Memory B cell (primary cell): ENCODE results near the gene DGKH.
"Not testable (repeated sequence)": the region's sequence is repeated elsewhere in the genome, so short reads cannot be mapped to it uniquely, and the experiment has no call there.

ENCODE experiments used
- ATAC-seq: fragments of 150-1000 bp; cut with Tn5 transposase; 2 replicates; pipeline ENCODE4 v1.10.0; 2021; ENCODE audit warnings: low read depth, mild to moderate bottlenecking, moderate library complexity
- DNase-seq, 2 donors: peaks; one replicate each; pipeline ENCODE4 v3.0.0; 2022; ENCODE audit warnings: low spot score in 2 of 2
- H3K27ac Mint-ChIP-seq: one replicate; pipeline ENCODE4 v1.8.0; 2022; ENCODE audit warnings: mild to moderate bottlenecking, moderate library complexity, mixed read lengths
- H3K27me3 Mint-ChIP-seq: one replicate; pipeline ENCODE4 v1.8.0; 2022; ENCODE audit warnings: mixed read lengths
- H3K36me3 Mint-ChIP-seq: one replicate; pipeline ENCODE4 v1.8.0; 2022; ENCODE audit warnings: mild to moderate bottlenecking, mixed read lengths
- H3K4me1 Mint-ChIP-seq: one replicate; pipeline ENCODE4 v1.8.0; 2022; ENCODE audit warnings: mixed read lengths
- H3K4me3 Mint-ChIP-seq: one replicate; pipeline ENCODE4 v1.8.0; 2022; ENCODE audit warnings: mild to moderate bottlenecking, moderate library complexity, mixed read lengths
- H3K9me3 Mint-ChIP-seq: one replicate; pipeline ENCODE4 v1.8.0; 2022; ENCODE audit warnings: mixed read lengths

DGKH gene

DNA sequence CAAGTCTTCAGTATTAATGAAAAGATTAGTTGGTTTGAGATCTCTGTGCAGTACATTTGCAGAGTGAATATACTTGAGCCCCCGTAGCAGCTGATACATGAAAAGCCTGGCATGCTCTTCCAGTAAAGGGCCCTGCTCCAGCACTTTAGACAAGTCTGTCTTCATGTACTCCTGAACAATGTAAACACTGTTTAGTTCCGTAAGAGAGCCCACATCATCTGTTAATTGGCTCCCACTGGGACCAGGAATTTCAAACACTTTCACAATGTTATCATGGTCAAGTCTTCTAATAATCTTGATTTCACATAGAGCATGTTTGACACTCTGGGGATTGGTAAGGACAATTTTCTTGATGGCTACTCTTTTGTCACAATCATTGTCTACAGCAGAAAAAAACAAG, 22.2 kb downstream of the DGKH start:
- not testable (repeated sequence) for ATAC-seq, H3K4me1 Mint-ChIP-seq, H3K27me3 Mint-ChIP-seq, DNase-seq, H3K36me3 Mint-ChIP-seq, H3K4me3 Mint-ChIP-seq, H3K9me3 Mint-ChIP-seq, H3K27ac Mint-ChIP-seq

DNA sequence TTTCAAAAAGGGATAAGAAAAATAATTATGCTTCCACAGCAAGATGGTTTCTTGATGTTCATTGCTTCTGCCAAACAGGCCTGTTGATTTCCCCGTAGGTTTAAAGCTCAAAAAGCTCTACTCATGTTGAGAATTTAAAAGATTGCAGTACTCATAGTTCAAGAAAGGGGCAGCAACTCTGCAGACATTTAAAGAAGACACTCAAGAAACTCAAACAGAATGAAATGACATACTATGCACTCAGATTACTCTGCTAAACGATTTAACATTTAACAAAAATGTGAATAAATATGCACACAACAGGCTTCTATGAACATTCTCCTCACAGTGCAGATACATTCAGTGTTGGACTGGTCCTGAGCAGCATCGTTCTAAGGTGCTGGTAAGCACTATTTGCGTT, 22.7 kb downstream of the DGKH start:
- not testable (repeated sequence) for H3K4me1 Mint-ChIP-seq, ATAC-seq, H3K27me3 Mint-ChIP-seq, H3K9me3 Mint-ChIP-seq, H3K27ac Mint-ChIP-seq, H3K4me3 Mint-ChIP-seq, DNase-seq, H3K36me3 Mint-ChIP-seq

DNA sequence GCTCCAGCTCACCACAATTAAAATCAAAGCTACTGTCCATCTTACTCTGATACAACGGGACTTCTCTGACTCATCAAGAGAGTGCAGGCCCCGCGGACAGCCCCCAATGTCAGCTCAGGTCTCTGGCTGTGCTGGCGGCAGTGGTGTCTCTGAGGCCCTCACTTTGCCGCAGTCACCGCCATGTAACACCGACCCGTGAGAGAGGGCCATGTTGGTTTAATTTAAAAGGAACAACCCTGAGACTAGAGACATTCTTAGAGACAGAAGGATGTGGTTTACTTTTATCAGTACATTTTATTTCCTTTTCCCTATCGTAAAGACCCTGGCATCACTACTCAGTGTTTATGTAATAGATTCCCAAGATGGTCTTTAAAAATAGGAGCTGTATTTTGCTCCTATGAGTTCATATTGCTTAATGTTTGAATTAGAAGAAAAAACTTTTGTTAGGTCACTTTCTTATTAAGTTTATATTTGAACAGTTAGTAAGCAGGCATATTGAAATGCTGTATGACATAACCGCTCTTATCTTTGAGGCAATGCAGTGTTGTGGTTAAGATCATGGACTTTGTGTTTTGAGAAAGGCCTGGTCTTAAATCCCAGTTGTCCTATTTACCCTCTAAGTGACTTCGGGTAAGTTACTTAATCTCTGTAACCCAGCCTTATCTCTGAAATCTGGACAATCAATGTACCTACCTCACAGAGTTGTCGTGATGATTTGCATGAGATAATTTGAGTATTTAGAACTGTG, 23.4 kb downstream of the DGKH start:
- no peaks in the 10 kb centered on the region for H3K27me3 Mint-ChIP-seq
- H3K4me1 Mint-ChIP-seq: no peaks in the 10 kb centered on the region
- no peaks in the 10 kb centered on the region for H3K9me3 Mint-ChIP-seq
- no peak overlapping the region for H3K27ac Mint-ChIP-seq
- ATAC-seq (no peak), DNase-seq (no peak)
- H3K4me3 Mint-ChIP-seq: no peak overlapping the region
- H3K36me3 Mint-ChIP-seq: no peaks in the 10 kb centered on the region

DNA sequence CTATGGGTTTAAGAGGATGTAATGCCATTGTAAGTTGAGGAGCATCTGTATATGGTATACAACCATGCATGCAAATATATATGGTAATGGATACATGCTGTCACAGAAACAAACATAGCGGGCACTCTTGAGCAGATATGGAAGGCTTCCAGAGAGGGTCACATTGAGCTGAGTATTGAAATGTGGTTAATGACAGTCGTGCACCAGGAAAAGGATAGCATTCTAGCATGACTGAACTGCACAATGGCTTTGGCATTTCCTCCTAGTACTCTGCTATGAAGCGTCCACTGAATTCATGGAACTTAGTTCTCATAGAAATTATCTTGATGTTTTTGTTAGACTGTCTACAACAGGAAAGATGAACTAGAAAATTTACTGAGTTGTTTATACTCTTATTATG, 25.2 kb downstream of the DGKH start:
- H3K9me3 Mint-ChIP-seq: no peaks in the 10 kb centered on the region
- H3K4me1 Mint-ChIP-seq: no peaks in the 10 kb centered on the region
- H3K27me3 Mint-ChIP-seq: no peaks in the 10 kb centered on the region
- DNase-seq: no peak
- H3K36me3 Mint-ChIP-seq: no peaks in the 10 kb centered on the region
- ATAC-seq: no peak
- no peak overlapping the region for H3K4me3 Mint-ChIP-seq
- H3K27ac Mint-ChIP-seq: no peak overlapping the region

DNA sequence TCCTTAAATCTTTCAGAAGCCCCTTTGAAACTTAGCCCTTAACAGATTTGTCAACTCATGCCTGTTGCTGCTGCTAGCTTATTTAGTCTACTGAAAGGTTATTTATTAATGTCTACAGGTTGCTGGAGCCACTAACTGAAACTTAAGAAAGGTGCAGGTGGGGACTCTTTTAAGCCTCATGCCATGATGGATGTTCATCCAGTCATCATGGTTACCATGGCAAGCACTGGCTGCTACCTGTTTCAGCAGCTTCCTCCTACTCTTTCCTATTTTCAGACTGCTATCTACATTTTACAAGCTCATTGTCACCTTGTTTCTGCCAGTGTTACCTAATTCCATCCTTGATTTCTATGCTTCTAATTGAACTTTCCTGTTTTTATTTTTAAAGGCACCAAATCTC, 27.1 kb downstream of the DGKH start:
- Mint-ChIP-seq H3K4me3 (no peak overlapping the region), H3K9me3 (no peaks in the 10 kb centered on the region), H3K27ac (no peak overlapping the region), H3K27me3 (no peaks in the 10 kb centered on the region), H3K36me3 (no peaks in the 10 kb centered on the region), H3K4me1 (no peaks in the 10 kb centered on the region)
- DNase-seq (no peak), ATAC-seq (no peak)

DNA sequence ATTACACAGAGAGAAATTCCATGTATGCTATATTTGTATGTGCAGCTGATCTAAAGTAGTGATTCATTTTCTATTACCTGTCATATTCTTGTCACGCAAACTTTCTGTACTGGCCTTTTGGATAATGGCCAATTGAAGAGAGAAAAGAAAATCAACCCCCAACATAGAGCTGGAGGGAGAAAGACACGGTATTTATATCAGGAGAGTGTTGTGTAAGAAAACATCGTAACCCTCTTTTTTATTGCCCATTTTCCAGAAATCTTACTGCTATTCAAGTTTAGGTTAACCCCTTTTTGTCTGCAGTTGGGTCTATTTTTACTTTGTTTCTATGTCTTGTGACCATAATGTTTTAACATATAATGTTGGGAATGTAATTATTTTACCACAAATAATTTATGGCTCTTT, 27.9 kb downstream of the DGKH start:
- no peaks in the 10 kb centered on the region for H3K9me3 Mint-ChIP-seq
- ATAC-seq: no peak
- no peaks in the 10 kb centered on the region for H3K36me3 Mint-ChIP-seq
- no peak overlapping the region for H3K4me3 Mint-ChIP-seq
- H3K4me1 Mint-ChIP-seq: no peaks in the 10 kb centered on the region
- H3K27ac Mint-ChIP-seq: no peak overlapping the region
- DNase-seq: no peak
- no peaks in the 10 kb centered on the region for H3K27me3 Mint-ChIP-seq

DNA sequence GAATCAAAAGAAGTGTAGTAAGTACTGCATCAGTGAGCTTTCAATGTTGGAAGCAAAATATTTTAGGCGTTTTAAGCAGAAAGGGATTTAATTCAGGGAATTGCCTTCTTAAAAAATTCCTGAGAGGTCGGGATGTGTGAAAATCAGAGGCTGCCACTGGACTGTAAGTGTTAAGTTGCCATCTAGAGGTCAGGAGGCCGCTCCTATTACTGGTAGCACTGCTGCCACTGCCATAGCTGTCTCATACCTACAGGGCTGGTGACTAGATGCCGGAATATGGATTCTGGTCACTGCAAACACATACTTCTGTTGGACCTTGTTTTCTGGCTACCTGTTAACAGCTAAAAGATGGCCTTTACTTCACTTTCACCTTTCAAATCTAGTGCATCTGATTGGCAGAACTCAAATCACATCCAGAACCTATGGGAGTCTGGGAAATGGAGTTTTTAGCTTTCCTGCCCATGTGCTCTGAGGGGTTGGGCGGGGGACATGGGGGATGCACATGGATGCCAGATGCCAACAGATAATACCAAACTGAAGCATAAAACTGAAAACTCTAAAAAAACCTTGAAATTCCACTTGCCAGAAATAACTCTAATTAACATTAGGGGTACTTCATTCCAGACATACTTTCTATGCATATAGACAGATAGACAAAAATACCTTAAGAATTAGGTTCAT, 29.8 kb downstream of the DGKH start:
- no peaks in the 10 kb centered on the region for H3K9me3 Mint-ChIP-seq
- DNase-seq (no peak), ATAC-seq (no peak)
- H3K36me3 Mint-ChIP-seq: peaks cover 2% of the 10 kb centered on the region
- no peak overlapping the region for H3K4me3 Mint-ChIP-seq
- H3K27ac Mint-ChIP-seq: no peak overlapping the region
- H3K27me3 Mint-ChIP-seq: peaks cover 4% of the 10 kb centered on the region
- H3K4me1 Mint-ChIP-seq: peaks cover 4% of the 10 kb centered on the region

DNA sequence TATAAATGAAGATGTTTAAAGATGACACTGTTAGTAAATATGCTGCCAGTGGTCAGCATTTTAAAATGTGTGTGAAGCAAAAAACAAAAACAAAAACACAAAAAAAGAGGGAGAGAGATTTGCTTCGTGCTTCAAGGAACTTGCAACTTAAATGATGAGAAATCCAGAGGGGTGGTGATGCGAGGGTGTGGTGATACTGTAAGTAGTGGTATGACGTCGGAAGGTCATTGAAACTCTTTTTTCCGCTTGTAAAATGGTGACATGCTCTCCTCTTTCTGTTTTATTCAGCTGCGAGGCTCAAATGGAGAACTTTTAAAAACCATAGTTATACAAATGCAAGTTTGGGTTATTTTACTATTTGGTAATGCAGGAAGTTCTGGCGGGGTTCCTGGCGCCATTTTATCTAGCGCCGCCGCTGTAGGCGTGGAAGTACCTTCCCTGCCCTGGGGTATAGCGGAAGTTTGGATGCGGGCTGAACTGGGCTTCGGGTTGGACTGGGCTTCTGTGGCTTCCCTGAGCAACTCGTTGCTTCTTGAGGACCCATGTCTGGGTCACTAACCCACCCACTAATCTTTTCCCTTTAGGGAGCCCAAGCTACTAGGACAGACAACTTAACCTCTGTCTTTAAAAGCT, 34.8 kb downstream of the DGKH start:
- no peak for ATAC-seq
- peaks cover 9% of the 10 kb centered on the region for H3K27me3 Mint-ChIP-seq
- H3K4me1 Mint-ChIP-seq: peaks cover 4% of the 10 kb centered on the region
- H3K27ac Mint-ChIP-seq: peak overlapping the region; percentile 3
- no peak for DNase-seq
- H3K9me3 Mint-ChIP-seq: peaks cover 9% of the 10 kb centered on the region
- peaks cover 7% of the 10 kb centered on the region for H3K36me3 Mint-ChIP-seq
- peak overlapping the region; percentile 70 for H3K4me3 Mint-ChIP-seq

DNA sequence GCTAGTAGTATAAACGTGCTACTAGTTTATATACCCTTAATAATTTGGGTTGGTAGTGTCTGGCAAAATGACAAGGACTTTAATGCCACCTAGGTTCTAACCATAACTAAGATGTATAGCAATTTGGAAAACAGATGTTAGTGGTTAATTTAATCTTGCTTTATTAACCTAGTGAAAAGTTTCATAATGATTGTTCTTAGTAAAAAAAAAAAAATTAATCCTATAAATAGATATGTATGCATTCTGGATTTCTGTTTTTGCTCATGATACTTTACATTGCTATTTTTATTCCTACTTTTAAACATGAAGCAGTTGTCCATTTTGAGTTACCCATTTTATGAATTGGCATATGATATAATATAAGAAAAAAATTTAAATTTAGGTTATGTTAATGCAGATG, 36.3 kb downstream of the DGKH start:
- no peak overlapping the region for H3K27ac Mint-ChIP-seq
- peaks cover 9% of the 10 kb centered on the region for H3K27me3 Mint-ChIP-seq
- DNase-seq (no peak), ATAC-seq (no peak)
- H3K9me3 Mint-ChIP-seq: peaks cover 9% of the 10 kb centered on the region
- peaks cover 7% of the 10 kb centered on the region for H3K36me3 Mint-ChIP-seq
- H3K4me1 Mint-ChIP-seq: peaks cover 4% of the 10 kb centered on the region
- H3K4me3 Mint-ChIP-seq: no peak overlapping the region

DNA sequence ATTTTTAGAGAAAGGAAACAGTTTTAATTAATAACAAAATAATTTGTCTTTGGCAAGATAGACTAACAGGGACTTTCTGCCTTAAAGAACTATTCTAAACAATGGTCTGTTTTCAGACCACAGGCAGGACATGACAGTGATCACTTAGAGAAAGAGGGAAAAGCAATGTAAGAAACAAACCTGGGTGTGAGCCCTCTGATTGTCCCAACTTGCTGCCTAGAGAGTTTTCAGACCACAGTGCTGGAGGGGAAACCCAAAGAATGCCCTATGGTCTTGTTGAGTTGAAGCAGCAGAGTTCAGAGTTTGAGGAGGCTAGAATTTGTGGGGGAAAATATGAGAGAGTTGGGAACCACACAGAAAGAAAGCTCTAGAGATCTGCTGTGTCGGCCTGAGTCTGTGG, 38.1 kb downstream of the DGKH start:
- Mint-ChIP-seq H3K27me3 (peaks cover 9% of the 10 kb centered on the region), H3K4me1 (peaks cover 4% of the 10 kb centered on the region), H3K4me3 (no peak overlapping the region), H3K9me3 (peaks cover 9% of the 10 kb centered on the region), H3K27ac (no peak overlapping the region), H3K36me3 (peaks cover 7% of the 10 kb centered on the region)
- no peak for ATAC-seq
- no peak for DNase-seq

DNA sequence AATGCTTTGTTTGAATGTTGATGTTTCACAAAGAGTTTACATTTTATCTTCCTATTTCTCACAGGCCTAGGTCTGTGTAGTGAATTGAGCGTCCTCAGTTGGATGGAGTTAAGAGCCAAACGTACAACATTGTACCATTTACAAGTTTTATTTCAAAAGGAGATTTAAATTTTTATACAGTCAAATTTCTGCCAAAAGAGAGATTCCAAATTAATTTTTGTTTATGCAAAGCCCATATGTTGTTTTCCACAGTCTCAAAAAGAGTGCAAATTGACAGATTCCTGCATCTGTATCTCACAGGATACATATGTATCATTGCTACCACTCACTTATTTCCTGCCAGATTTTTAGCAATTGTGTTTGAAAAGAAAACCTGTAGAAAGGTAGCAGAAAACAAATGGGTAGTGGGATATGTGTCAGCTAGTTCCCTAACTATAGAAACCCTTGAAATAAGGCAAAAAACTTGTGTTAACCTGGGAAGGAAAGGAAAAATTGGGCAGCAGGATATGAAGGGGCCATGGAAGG, 46.1 kb downstream of the DGKH start:
- Mint-ChIP-seq H3K36me3 (no peaks in the 10 kb centered on the region), H3K27ac (no peak overlapping the region), H3K4me3 (no peak overlapping the region), H3K27me3 (peaks cover 2% of the 10 kb centered on the region), H3K4me1 (no peaks in the 10 kb centered on the region), H3K9me3 (no peaks in the 10 kb centered on the region)
- DNase-seq: no peak
- no peak for ATAC-seq

DNA sequence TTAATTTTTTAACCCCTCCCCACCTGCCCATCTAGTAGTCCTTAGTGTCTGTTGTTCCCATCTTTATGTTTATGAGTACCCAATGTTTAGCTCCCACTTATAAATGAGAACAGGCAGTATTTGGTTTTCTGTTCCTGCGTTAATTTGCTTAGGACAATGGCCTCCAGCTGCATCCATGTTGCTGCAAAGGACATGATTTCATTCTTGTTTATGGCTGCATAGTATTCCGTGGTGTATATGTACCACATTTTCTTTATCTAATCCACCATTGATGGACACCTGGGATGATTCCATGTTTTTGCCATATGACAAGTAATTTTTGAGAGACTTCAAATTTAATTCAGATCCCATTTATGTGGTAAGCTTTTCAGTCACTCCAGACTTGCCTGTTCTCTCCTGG, 47.8 kb downstream of the DGKH start:
- H3K9me3 Mint-ChIP-seq, H3K4me3 Mint-ChIP-seq, DNase-seq, H3K4me1 Mint-ChIP-seq, ATAC-seq, H3K27ac Mint-ChIP-seq, H3K36me3 Mint-ChIP-seq, H3K27me3 Mint-ChIP-seq: not testable (repeated sequence)

DNA sequence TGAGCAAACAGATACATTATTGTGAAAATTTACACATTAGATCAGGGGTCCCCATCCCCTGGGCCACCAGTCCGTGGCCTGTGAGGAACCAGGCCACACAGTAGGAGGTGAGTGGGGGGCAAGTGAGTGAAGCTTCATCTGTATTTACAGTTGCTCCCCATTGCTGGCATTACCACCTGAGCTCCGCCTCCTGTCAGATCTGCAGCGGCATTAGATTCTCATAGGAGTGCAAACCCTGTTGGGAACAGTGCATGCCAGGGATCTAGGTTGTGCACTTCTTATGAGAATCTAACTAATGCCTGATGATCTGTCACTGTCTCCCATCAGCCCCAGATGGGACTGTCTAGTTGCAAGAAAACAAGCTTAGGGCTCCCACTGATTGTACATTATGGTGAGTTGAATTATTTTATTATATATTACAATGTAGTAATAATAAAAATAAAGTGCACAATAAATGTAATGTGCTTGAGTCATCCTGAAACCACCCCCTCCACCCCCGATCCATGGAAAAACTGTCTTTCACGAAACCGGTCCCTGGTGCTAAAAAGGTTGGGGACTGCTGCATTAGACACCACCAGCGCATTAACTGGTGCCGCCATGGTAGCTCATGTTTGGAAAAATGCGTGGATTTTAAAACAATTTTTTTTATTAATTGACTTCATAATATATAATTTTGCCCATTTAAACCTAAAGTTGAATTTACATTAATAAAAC, 51.7 kb downstream of the DGKH start:
- Mint-ChIP-seq H3K27me3 (peaks cover 4% of the 10 kb centered on the region), H3K36me3 (no peaks in the 10 kb centered on the region), H3K9me3 (no peaks in the 10 kb centered on the region), H3K4me1 (no peaks in the 10 kb centered on the region), H3K27ac (no peak overlapping the region), H3K4me3 (no peak overlapping the region)
- DNase-seq: no peak
- ATAC-seq: no peak

DNA sequence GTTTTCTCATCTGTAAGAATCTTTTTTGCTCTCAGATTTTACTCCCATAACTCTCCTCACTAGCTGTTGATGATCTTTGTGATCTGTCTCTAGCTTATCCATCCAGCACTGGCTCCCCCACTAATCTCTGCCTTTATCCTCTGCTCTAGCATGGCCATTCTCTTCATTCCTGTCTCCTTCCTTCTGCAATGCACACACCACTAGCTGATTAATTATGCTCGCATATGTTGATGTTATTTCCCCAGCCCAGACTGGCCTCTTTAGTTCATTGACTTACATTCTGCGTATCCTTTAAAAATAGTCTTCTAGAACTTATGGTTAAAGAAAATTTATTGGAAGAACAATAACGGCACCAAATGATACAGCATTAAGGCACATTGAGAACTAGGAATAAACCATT, 52.5 kb downstream of the DGKH start:
- Mint-ChIP-seq H3K27ac (no peak overlapping the region), H3K27me3 (peaks cover 4% of the 10 kb centered on the region), H3K9me3 (no peaks in the 10 kb centered on the region), H3K4me1 (no peaks in the 10 kb centered on the region), H3K4me3 (no peak overlapping the region), H3K36me3 (no peaks in the 10 kb centered on the region)
- ATAC-seq: no peak
- DNase-seq: no peak
